ENCODE results near the gene DSPP.
"Not testable (repeated sequence)": the region's sequence is repeated elsewhere in the genome, so short reads cannot be mapped to it uniquely, and the experiment has no call there.

DSPP gene

GRCh38 chr4:87608229-87608628, at the start of gene DSPP:
DSPP (plus strand) TSS chr4:87608529; CDS start chr4:87610909, 2,380 bp downstream.
- no peak for DNase-seq (ENCODE audit: low spot score)

GRCh38 chr4:87559090-87559837, 49.1 kb upstream of the DSPP start:
- DNase-seq (ENCODE audit: low spot score) = no peak

GRCh38 chr4:87560802-87561201, 47.5 kb upstream of the DSPP start:
- no peak for DNase-seq (ENCODE audit: low spot score)

- no peak for DNase-seq (ENCODE audit: low spot score)
Observed at GRCh38 chr4:87565746-87566145, 42.6 kb upstream of the DSPP start.

GRCh38 chr4:87566276-87566675, 42.1 kb upstream of the DSPP start:
- no peak for DNase-seq (ENCODE audit: low spot score)

GRCh38 chr4:87567191-87567590, 41.1 kb upstream of the DSPP start:
- no peak for DNase-seq (ENCODE audit: low spot score)

GRCh38 chr4:87570290-87570805, 38.0 kb upstream of the DSPP start:
- no peak for DNase-seq (ENCODE audit: low spot score)

- DNase-seq (ENCODE audit: low spot score) = not testable (repeated sequence)
Observed at GRCh38 chr4:87574376-87574775, 34.0 kb upstream of the DSPP start.

GRCh38 chr4:87574996-87575395, 33.3 kb upstream of the DSPP start:
- no peak for DNase-seq (ENCODE audit: low spot score)

- DNase-seq (ENCODE audit: low spot score) = no peak
Observed at GRCh38 chr4:87575408-87575807, 32.9 kb upstream of the DSPP start.

GRCh38 chr4:87575983-87576382, 32.3 kb upstream of the DSPP start:
- DNase-seq (ENCODE audit: low spot score) = no peak

- DNase-seq (ENCODE audit: low spot score) = no peak
Observed at GRCh38 chr4:87579478-87579877, 28.9 kb upstream of the DSPP start.

- DNase-seq (ENCODE audit: low spot score) = no peak
Observed at GRCh38 chr4:87580057-87580456, 28.3 kb upstream of the DSPP start.

GRCh38 chr4:87584222-87584908, 24.0 kb upstream of the DSPP start:
- DNase-seq (ENCODE audit: low spot score) = no peak

- DNase-seq (ENCODE audit: low spot score) = no peak
Observed at GRCh38 chr4:87589531-87589930, 18.8 kb upstream of the DSPP start.

- no peak for DNase-seq (ENCODE audit: low spot score)
Observed at GRCh38 chr4:87592124-87592523, 16.2 kb upstream of the DSPP start.

GRCh38 chr4:87601361-87601760, 7.0 kb upstream of the DSPP start:
- no peak for DNase-seq (ENCODE audit: low spot score)

- no peak for DNase-seq (ENCODE audit: low spot score)
Observed at GRCh38 chr4:87614292-87614890, 6.1 kb downstream of the DSPP start.

- no peak for DNase-seq (ENCODE audit: low spot score)
Observed at GRCh38 chr4:87616268-87616667, 7.9 kb downstream of the DSPP start.

- DNase-seq (ENCODE audit: low spot score) = no peak
Observed at GRCh38 chr4:87620086-87620485, 11.8 kb downstream of the DSPP start.

GRCh38 chr4:87620491-87620890, 12.2 kb downstream of the DSPP start:
- DNase-seq (ENCODE audit: low spot score) = no peak

- no peak for DNase-seq (ENCODE audit: low spot score)
Observed at GRCh38 chr4:87622303-87622702, 14.0 kb downstream of the DSPP start.

GRCh38 chr4:87624698-87625097, 16.4 kb downstream of the DSPP start:
- no peak for DNase-seq (ENCODE audit: low spot score)
